HepG2 (cell line): ENCODE results near the gene C3orf62. TPM values are rescaled to one million over a fixed set of nuclear protein-coding genes. Genes with fewer than 3 reads are reported as not detected.

Source experiments
- CSRNP2 ChIP-seq: sonication (generic); formaldehyde crosslinking; conservative IDR thresholded peaks from 2 replicates; pipeline ENCODE4 v1.8.0; 2022; ENCODE audit warnings: low read depth, missing genetic modification reagents
- GATAD1 ChIP-seq: IDR thresholded peaks from 2 replicates; pipeline ENCODE4 v1.6.1; 2016; ENCODE audit warnings: missing genetic modification reagents, missing compliant biosample characterization
- STAT5B ChIP-seq: sonication (generic); formaldehyde crosslinking; IDR thresholded peaks from 2 replicates; pipeline ENCODE4 v1.4.0; 2020; ENCODE audit warnings: missing genetic modification reagents
- ZFP36L1 ChIP-seq: sonication (generic); formaldehyde crosslinking; IDR thresholded peaks from 2 replicates; pipeline ENCODE4 v1.8.0; 2022; ENCODE audit warnings: mild to moderate bottlenecking, missing genetic modification reagents, moderate library complexity
- ZNF570 ChIP-seq: sonication (generic); formaldehyde crosslinking; IDR thresholded peaks from 2 replicates; pipeline ENCODE4 v1.4.0; 2020; ENCODE audit warnings: mild to moderate bottlenecking, missing genetic modification reagents, borderline replicate concordance
- ZNF672 ChIP-seq: sonication (generic); formaldehyde crosslinking; IDR thresholded peaks from 2 replicates; pipeline ENCODE4 v1.8.1; 2022; ENCODE audit warnings: missing genetic modification reagents
- ZNF790 ChIP-seq: sonication (generic); formaldehyde crosslinking; IDR thresholded peaks from 2 replicates; pipeline ENCODE4 v1.8.0; 2022; ENCODE audit warnings: missing genetic modification reagents, mild to moderate bottlenecking, borderline replicate concordance
- polyA plus RNA-seq, 8 experiments: library from polyadenylated mRNA; depleted of rRNA in 3 of 8; stranded (reverse) in 7 of 8; unstranded in 1 of 8; fragments of >200 nt; fragmentation: Illumina TruSeq in 4 of 8; extraction: Trizol in 4 of 8; gene quantifications; 2 replicates each; pipeline versions ENCODE4 v1.2.1 to v1.2.3, GENCODE V29; 2011 to 2016; ENCODE audit warnings: low read depth in 4 of 8, missing spikeins in 1 of 8, mixed read lengths in 1 of 8; ENCODE audit not compliant: insufficient read depth in 1 of 8
- total RNA-seq, 5 experiments: library from RNA; depleted of rRNA; stranded (reverse); fragments of >200 nt; fragmentation: Illumina TruSeq; extraction: Trizol; gene quantifications; 2 replicates each; pipeline ENCODE4 v1.2.3, GENCODE V29; 2016; ENCODE audit warnings: low read depth in 1 of 5
- TF ChIP-seq, protein P1 (sequence below): IDR thresholded peaks from 2 replicates; pipeline ENCODE4 v1.4.0; 2020; ENCODE audit warnings: mild to moderate bottlenecking, missing genetic modification reagents
- TF ChIP-seq, protein P2 (sequence below): sonication (generic); formaldehyde crosslinking; IDR thresholded peaks from 2 replicates; pipeline ENCODE4 v1.4.0; 2020; ENCODE audit warnings: mild to moderate bottlenecking, missing genetic modification reagents, borderline replicate concordance

C3orf62 gene
- total and polyA plus RNA-seq, 2 of the 13 experiments (the other 11 are each of a cell fraction or from before 2014, with no cell fraction given) = 1.6 to 3.9 TPM

DNA sequence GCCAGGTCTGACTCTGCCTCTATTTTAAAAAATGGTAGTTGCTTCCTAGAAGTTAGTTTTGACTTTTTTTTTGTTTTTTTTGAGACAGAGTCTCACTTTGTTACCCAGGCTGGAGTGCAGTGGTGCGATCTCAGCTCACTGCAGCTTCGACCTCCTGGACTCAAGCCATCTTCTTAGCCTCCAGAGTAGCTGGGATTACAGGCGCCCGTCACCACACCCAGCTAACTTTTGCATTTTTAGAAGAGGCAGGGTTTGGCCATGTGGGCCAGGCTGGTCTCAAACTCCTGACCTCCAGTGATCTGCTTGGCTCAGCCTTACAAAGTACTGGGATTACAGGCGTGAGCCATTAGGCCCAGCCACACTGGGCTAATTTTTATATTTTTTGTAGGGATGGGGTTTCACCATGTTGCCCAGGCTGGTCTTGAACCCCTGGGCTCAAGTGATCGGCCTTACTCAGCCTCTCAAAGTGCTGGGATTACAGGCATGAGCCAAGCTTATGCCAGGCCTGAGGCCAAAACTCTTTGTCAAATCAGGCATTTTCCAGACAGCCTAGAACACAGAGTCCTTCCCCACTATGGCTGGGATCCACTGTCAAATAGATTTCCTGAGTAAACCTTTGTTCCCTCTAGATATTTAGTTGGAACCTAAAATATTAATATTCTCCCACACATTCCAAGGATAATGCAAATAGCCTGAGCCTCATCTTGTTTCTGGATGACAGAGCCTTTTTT lies 13.7 kb downstream of the C3orf62 start (continued):
- TF ChIP-seq, protein P1, sequence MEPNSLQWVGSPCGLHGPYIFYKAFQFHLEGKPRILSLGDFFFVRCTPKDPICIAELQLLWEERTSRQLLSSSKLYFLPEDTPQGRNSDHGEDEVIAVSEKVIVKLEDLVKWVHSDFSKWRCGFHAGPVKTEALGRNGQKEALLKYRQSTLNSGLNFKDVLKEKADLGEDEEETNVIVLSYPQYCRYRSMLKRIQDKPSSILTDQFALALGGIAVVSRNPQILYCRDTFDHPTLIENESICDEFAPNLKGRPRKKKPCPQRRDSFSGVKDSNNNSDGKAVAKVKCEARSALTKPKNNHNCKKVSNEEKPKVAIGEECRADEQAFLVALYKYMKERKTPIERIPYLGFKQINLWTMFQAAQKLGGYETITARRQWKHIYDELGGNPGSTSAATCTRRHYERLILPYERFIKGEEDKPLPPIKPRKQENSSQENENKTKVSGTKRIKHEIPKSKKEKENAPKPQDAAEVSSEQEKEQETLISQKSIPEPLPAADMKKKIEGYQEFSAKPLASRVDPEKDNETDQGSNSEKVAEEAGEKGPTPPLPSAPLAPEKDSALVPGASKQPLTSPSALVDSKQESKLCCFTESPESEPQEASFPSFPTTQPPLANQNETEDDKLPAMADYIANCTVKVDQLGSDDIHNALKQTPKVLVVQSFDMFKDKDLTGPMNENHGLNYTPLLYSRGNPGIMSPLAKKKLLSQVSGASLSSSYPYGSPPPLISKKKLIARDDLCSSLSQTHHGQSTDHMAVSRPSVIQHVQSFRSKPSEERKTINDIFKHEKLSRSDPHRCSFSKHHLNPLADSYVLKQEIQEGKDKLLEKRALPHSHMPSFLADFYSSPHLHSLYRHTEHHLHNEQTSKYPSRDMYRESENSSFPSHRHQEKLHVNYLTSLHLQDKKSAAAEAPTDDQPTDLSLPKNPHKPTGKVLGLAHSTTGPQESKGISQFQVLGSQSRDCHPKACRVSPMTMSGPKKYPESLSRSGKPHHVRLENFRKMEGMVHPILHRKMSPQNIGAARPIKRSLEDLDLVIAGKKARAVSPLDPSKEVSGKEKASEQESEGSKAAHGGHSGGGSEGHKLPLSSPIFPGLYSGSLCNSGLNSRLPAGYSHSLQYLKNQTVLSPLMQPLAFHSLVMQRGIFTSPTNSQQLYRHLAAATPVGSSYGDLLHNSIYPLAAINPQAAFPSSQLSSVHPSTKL (CRISPR knock-in tag) = no peak
- TF ChIP-seq STAT5B (no peak), CSRNP2 (CRISPR knock-in tag) (no peak), ZFP36L1 (CRISPR knock-in tag) (no peak), GATAD1 (no peak), ZNF672 (CRISPR knock-in tag) (no peak), ZNF790 (no peak), ZNF570 (CRISPR knock-in tag) (no peak)
- TF ChIP-seq, protein P2, sequence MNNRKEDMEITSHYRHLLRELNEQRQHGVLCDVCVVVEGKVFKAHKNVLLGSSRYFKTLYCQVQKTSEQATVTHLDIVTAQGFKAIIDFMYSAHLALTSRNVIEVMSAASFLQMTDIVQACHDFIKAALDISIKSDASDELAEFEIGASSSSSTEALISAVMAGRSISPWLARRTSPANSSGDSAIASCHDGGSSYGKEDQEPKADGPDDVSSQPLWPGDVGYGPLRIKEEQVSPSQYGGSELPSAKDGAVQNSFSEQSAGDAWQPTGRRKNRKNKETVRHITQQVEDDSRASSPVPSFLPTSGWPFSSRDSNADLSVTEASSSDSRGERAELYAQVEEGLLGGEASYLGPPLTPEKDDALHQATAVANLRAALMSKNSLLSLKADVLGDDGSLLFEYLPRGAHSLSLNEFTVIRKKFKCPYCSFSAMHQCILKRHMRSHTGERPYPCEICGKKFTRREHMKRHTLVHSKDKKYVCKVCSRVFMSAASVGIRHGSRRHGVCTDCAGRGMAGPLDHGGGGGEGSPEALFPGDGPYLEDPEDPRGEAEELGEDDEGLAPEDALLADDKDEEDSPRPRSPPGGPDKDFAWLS (CRISPR knock-in tag) = no peak
- TF ChIP-seq, all 625 proteins: peak for 0
